HG03095 (cell line): ENCODE data around the gene OBSCN.

ENCODE experiments used
- ATAC-seq: cut with Tn5 transposase; IDR thresholded peaks from one replicate; pipeline ENCODE4 v1.9.1; 2021; ENCODE audit warnings: moderate library complexity; ENCODE audit not compliant: unreplicated experiment

OBSCN gene

DNA sequence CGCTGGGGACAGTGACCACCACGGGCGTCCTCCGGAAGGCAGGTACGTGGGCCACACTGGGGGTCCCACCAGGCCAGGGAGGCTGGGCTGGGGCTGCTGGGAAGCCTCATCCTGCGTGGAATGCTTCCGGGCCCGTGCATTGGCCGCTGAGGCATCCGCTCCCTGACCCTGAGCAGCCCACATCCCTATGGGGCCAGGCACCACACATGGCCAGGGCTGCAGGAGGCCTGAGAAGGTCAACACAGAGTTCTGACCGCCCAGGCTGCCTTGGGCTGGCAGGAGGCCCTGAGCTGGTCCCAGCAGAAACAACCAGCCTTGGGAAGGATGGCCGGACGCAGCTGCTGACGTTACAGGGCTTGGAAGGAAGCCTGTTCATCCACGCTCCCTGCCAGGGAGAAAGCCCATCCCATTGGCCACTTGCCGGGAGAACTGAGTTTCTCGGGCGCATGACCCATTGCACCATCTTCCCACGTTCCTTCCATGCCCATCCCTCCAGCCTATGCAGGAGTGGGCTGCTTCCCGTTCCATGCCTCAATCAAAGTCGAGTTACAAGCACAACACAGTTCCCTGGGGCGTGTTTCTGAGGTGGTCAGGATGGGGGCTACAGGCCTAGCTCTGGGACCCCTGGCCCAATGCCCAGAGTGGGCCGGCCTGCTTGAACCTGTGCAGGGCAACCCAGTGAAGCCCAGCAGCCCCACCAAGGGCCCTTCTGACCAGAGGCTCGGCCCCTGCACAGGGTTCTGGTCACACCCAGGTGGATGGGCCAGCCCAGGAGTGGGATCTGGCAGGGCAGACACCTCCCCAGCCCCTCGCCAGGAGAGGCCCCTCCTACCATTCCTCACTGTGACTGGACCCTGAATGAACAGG, 167.1 kb downstream of the OBSCN start:
- ATAC-seq: no peak

DNA sequence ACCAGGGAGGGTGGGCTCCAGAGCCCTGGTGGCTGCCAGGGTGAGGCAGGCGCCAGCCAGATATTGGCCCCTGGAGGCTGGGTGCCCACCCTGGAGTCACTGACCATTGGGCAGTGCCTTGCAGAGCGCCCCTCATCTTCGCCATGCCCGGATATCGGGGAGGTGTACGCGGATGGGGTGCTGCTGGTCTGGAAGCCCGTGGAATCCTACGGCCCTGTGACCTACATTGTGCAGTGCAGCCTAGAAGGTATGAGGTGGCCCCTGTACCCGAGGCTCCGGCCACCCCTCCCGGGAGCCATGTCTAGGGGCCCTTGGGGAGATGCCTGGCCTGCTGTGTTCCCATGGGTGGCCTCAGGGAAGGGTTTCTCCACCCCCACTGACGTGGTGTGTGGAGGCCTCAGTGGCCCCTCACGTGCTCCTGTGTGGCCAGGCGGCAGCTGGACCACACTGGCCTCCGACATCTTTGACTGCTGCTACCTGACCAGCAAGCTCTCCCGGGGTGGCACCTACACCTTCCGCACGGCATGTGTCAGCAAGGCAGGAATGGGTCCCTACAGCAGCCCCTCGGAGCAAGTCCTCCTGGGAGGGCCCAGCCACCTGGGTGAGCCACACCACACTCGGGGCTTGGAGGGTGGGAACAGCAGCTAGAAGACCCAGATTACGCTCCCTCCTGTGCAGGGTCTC, 167.9 kb downstream of the OBSCN start:
- ATAC-seq: no peak

DNA sequence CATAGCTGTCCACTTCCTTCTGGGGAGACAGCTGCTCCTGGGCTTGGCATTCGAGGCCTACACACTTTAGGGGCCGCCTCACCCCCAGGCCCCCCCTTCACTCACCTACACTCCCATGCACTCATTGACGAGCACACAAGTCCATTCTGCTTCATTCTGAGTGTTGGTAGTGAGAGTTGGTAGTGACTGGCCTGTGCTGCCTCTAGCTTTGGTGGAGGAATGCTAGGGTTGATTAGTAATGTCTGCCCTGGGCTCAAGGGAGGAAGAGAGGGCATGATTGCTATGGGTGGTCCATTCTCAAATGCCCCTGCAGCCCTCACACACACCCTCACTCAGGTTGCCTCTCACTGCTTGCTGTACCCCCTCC, 168.4 kb downstream of the OBSCN start:
- ATAC-seq: no peak

DNA sequence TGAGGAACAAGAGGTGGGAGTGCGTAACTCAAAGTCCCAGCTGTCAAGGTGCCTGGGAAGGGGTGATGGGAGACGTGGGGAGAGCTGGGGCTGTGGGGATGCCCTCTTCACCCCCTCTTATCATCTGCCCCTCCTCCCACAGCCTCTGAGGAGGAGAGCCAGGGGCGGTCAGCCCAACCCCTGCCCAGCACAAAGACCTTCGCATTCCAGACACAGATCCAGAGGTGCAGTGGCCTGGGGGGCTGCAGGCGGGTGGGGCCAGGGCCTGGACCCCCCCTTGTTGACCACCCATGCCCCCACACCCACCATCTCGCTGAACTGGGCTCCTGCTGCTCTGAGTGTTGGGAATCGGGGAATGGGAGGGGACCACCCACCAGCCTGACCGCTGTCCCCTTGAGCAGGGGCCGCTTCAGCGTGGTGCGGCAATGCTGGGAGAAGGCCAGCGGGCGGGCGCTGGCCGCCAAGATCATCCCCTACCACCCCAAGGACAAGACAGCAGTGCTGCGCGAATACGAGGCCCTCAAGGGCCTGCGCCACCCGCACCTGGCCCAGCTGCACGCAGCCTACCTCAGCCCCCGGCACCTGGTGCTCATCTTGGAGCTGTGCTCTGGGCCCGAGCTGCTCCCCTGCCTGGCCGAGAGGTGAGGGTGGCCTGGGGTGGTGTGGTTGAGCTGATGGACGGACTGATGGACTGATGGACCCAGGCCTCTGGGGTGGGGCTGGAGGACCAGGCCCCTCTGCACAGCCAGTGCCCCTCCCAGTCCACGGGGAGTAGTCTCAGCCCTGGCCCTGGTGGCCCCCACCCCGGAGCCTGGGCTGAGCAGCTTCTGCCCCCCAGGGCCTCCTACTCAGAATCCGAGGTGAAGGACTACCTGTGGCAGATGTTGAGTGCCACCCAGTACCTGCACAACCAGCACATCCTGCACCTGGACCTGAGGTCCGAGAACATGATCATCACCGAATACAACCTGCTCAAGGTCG, 169.1 kb downstream of the OBSCN start:
- ATAC-seq: no peak

DNA sequence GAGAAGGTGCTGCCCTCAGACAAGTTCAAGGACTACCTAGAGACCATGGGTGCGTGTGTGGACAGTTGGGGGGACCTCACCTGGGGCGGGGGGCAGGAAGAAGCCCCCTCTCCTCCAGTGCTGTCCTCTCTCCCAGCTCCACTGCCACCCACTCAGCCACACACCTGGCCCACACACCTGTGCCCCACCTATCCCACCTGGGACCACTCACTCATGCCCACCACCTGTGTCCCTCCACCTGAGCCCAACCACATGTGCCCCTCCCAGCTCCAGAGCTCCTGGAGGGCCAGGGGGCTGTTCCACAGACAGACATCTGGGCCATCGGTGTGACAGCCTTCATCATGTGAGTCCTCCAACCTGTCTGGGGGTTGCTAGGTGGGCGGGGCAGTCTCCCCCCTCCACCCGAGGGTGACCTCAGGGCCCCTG, 169.8 kb downstream of the OBSCN start:
- ATAC-seq: no peak

DNA sequence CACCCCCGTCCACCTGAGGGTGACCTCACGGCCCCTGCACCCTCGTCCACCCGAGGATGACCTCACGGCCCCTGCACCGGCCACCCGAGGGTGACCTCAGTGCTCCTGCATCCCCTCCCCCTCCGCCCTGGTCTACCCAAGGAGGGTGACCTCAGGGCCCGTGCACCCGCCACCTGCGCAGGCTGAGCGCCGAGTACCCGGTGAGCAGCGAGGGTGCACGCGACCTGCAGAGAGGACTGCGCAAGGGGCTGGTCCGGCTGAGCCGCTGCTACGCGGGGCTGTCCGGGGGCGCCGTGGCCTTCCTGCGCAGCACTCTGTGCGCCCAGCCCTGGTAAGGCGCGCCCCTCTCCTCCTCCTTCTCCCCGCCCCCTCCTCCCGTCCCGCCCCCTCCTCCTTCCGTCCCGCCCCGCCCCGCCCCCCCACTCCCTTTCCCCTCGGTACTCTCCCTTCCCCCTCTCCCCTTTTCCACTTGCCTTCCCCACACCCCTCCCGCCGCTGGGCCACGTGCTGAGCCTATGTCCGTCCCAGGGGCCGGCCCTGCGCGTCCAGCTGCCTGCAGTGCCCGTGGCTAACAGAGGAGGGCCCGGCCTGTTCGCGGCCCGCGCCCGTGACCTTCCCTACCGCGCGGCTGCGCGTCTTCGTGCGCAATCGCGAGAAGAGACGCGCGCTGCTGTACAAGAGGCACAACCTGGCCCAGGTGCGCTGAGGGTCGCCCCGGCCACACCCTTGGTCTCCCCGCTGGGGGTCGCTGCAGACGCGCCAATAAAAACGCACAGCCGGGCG, 170.4 kb downstream of the OBSCN start:
- no peak for ATAC-seq

DNA sequence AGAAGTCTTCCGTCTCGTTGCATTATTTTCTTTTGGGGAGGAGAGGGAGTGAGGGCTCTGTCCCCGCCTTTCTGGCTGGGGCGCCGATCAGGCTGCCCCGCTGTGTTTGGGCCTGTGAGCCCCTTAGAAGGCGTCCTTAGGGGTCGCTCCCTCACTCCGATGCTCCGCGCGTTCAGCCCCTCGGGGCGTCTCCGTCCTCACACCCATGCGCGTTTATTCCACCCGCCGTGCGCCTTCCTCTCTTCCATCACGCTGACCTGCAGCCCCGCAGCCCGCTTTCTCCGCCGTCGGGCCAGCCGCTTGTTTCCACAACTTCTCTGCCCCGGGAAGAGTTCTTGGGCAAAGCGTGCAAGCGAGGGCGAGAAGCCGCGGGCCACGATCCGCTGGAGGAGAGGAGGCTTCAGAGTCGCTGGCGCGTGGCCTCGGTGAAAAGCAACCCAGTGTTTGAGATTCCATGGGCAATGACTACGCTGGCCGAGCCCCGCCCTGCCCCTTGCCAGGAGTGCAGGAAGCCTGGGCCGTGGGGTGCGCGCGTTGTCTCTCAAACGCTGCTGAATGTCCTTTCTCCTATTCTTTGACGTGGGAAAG, 171.1 kb downstream of the OBSCN start:
- ATAC-seq: no peak

DNA sequence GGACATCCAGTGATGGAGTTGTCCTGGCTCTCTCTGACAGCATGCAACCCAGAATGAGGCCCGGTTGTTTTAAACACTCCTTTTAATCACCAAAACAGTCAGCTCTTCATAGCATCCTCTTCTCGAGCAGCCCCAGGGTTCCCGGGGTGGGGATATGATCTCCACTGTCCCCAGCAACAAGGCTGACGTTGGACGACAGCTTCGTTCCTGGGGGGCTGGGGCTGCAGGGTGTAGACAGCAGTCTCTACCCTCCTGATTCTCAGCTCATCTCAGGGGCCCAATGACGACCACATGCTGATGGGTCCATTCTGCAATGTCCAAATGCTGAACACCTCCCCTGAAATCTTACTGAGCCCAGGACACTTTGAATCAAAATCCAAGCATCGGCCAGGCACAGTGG, 171.8 kb downstream of the OBSCN start:
- no peak for ATAC-seq

DNA sequence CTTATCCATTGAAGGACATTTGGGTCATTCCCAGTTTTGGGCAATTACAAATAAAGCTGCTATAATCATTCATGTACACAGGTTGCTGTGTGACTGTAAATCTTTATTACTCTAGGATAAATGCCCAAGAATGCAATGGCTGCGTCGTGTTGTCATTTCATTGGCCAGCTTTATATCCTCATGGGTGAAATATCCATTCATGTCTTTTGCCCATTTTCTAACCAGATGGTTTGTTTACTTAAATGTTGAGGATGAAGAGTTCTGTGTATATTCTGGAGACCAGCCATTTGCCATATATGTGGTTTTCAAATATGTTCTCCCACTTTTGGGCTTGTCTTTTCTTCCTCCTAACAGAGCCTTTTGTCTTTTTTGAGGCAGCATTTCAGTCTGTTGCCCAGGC, 173.5 kb downstream of the OBSCN start:
- ATAC-seq: no peak

DNA sequence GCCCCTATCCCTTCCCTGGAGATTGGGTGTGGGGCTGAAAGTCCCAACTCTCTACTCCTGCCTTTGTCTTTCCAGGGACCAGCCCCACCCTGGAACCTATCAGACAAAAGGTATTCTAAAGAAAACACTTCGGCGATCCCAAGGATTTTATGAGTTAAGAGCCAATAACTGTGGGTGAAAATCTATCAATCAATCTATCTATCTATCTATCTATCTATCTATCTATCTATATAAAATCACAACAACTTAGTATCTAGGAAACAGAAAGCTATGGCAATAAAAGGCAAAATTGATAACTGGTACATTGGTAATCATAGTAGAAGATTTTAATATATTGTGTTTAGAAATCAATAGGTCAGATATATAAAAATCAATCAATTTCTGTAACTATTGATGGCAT, 175.9 kb downstream of the OBSCN start:
- no peak for ATAC-seq

DNA sequence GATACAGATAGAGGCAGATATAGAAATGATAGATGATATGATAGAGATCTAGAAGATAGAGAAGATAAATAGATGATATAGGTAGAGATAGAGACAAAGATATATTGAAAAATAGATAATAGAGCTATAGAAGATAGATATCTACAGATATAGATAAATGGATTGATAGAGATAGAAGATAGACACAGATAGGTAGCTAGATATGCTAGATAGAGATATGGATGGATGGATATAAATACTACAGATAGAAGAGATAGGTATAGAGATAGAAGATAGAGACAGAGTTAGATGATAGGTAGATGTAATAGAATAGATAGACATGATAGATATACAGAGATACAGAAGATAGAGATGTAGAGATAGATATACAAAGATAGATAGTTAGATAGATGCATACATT, 177.4 kb downstream of the OBSCN start:
- no peak for ATAC-seq

DNA sequence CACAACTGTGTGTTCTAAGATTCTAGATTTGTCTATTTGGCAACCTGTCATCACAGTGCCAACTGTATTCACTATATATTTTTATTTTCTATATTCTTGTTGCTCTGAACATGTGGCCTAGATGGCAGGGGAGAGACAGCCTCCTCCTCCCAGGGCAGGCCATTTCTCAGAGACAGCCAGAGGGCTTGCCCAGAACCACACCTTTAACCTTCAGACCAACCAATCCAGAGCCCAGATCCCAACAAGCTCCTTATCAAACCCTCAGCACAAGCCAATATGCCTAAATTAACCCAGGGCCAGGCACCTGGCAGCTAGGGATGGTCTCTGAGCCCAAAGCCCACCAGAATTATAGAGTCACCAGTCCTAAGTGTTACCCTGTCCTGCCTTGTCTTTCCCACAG, 179.5 kb downstream of the OBSCN start:
- no peak for ATAC-seq

DNA sequence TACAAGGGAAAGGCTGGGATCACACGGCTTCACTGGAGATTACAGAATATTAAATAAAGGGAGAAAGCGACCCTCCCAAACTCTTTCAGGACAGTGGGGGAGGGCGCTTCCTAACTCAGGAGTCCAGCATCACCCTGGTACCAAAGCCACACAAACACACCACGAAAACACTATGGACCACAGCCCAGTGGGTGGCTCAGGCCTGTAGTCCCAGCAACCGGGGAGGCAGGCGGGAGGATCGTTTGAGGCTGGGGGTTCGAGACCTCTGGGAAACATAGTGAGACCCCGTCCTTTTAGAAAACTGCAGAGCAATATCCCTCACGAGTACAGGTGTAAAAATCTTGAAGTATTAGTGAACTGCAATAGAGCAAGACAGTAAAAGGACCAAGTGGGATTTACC, 182.8 kb downstream of the OBSCN start:
- no peak for ATAC-seq

DNA sequence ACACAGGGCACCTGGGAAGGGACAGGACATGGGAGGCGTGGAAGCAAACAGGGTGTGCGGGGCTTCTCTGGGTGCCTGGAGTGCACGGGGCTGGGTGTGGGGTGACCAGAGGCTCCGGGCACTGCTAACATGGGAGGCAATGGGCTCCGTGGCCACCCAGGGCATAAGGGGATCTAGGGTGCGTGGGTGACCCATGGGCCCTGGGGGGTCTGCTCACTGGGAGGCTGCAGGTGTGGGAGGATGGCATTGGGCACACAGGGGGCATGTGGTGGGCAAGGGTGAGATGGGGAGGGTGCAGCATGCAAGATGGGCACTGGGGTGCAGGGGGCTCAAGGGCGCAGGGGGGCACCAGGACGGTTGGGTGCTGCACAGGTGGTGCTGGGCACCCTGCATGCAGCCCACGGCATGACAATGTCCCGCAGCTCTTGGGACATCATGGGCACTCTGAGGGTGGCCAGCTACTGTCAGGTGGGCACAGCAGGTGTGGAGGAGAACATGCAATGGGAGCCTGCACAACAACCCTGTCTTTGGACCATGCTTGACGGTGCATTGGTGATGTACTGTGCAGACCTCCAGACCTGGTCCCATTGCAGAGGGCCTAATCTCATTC, 183.7 kb downstream of the OBSCN start:
- no peak for ATAC-seq

DNA sequence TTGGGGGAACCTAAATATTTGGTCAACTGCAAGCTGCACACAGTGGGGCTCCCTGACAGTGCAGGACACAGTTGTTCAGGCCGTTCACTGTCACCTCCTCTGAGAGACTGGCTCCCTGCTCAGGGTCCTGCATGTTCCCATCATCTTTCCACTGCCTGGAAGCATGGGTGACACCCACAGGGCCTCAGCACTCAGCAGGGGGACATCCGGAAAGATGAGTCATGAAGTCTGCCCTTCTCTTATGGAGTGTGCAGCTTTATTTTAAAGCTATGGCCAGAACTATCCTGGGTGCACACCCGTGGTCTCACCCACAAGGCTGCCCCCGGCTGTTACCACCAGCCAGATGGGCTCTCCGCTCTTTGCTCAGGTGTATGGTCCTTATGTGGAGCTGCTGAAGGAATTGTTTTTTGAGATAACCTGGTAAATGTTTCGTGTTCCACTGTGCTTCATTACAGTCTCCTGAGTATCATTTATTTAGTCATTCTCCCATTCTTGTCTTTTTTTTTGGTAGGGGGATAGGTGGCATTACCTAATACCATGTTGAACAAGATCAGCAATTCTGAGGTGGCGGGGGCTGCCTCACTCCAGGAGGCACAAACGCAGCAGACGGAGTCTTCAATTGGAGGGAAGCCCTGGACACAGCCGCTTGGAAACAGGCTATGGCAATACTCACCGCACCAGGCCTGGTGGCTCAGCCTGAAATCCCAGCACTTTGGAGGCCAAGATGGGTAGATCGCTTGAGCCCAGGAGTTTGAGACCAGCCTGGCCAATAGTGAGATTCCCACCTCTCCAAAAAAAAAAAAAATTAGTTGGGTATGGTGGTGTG, 184.5 kb downstream of the OBSCN start:
- no peak for ATAC-seq

DNA sequence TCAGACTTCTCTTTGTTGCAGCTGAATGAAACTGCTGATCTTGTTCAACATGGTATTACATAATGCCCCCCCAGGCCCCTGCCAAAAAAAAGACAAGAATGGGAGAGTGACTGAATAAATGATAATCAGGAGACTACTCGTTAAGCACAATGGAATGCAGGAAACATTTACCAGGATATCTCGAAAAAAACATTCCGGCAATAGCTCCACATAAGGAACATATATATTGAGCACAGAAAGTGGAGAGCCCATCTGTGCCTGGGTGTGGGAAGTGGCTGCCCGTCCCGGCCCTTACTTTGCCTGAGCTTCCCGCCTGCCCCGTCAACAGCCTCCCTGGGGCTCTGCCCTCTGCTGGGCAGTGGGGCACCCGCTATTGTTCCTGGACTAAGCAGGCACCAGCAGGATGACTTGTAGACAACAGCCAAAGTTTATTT, 185.4 kb downstream of the OBSCN start:
- ATAC-seq: no peak

DNA sequence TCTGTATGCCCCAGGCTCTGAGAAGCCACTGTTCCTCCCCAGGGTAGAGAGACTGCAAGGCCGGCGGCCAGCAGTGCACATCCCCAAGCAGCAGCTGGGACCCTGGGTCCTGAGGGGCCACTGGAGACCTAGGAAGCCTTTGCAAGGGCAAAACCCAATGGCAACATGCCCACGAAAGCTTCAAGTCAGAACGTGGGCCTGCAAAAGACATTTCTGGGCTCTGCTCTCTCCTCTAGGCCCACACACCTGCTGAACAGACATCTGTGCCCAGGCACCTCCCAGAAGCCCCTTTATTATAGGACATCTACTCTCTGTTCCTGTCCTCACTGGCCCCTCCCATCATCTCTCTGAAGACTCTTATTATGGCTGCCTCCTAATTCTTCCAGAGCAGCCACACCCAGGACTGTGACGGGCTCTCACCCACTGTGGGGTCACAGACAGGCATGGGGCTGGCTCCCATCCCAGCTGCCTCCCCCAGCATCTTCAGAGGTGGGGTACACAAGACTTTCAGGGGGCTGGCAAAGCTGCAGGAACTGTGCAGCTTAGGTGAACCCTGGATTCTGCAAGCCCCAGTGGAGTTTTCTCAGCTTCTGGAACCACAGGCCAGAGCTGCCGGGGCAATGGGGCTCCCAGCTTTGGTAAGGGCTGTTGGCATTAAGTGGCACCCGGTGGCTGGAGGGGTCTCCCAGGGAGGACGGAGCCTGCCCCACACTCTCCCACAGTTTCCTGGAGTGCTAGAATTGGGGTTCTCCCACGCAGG, 186.1 kb downstream of the OBSCN start:
- ATAC-seq: no peak
